GM23338 (cell line): Measurements from ENCODE around the gene MRPL20. TPM values are rescaled to one million over a fixed set of nuclear protein-coding genes. Genes with fewer than 3 reads are reported as not detected.
"Not testable (repeated sequence)": the region's sequence is repeated elsewhere in the genome, so short reads cannot be mapped to it uniquely, and the experiment has no call there.

Experiments used
- ATAC-seq: fragments of 200-7000 bp; cut with Tn5 transposase; 3 replicates; pipeline ENCODE4 v1.9.1; 2020
- DNase-seq: peaks from one replicate; pipeline ENCODE4 v3.0.0-alpha.2; 2015; ENCODE audit warnings: low spot score
- H2AFZ ChIP-seq: fragments of 200-600 bp; sonication (generic); 2 replicates; pipeline ENCODE4 v1.8.0; 2016; ENCODE audit warnings: antibody characterized with exemption, mild to moderate bottlenecking, moderate library complexity
- H3F3A ChIP-seq: fragments of 200-600 bp; sonication (generic); replicated peaks from 2 replicates; pipeline ENCODE4 v1.8.0; 2017; ENCODE audit warnings: antibody characterized with exemption, mixed run types, low read depth
- H3K27ac ChIP-seq: fragments of 200-600 bp; sonication (generic); 2 replicates; pipeline ENCODE4 v1.6.1; 2016; ENCODE audit warnings: low read depth
- H3K27me3 ChIP-seq: fragments of 200-600 bp; sonication (generic); 2 replicates; pipeline ENCODE4 v1.8.0; 2016; ENCODE audit warnings: mild to moderate bottlenecking, mixed run types, moderate library complexity; ENCODE audit not compliant: insufficient read depth
- H3K36me3 ChIP-seq: fragments of 200-600 bp; sonication (generic); 2 replicates; pipeline ENCODE4 v1.8.0; 2016; ENCODE audit warnings: mild to moderate bottlenecking; ENCODE audit not compliant: insufficient read depth
- H3K4me1 ChIP-seq: fragments of 200-600 bp; sonication (generic); 2 replicates; pipeline ENCODE4 v1.8.0; 2016; ENCODE audit warnings: mild to moderate bottlenecking, moderate library complexity; ENCODE audit not compliant: insufficient read depth
- H3K4me2 ChIP-seq: fragments of 200-600 bp; sonication (generic); 2 replicates; pipeline ENCODE4 v1.7.1; 2017; ENCODE audit warnings: mixed run types
- H3K4me3 ChIP-seq: fragments of 200-600 bp; sonication (generic); 2 replicates; pipeline ENCODE4 v1.6.1; 2016; ENCODE audit warnings: mixed run types
- H3K79me2 ChIP-seq: fragments of 200-600 bp; sonication (generic); replicated peaks from 2 replicates; pipeline ENCODE4 v1.8.0; 2017; ENCODE audit warnings: mild to moderate bottlenecking; ENCODE audit not compliant: insufficient read depth
- H3K9me2 ChIP-seq: fragments of 200-600 bp; sonication (generic); 2 replicates; pipeline ENCODE4 v1.8.0; 2017; ENCODE audit not compliant: insufficient read depth
- H4K20me1 ChIP-seq: fragments of 200-600 bp; sonication (generic); replicated peaks from 2 replicates; pipeline ENCODE4 v1.8.0; 2017; ENCODE audit warnings: mild to moderate bottlenecking; ENCODE audit not compliant: insufficient read depth
- H3K27ac Mint-ChIP-seq: 2 replicates; pipeline ENCODE4 v1.8.0; 2020; ENCODE audit warnings: inconsistent platforms, mild to moderate bottlenecking, moderate library complexity, mixed read lengths
- H3K27me3 Mint-ChIP-seq: 3 replicates; pipeline ENCODE4 v1.8.0; 2022; ENCODE audit warnings: low read depth, mild to moderate bottlenecking, moderate library complexity, mixed read lengths, inconsistent platforms; ENCODE audit not compliant: insufficient read depth, poor library complexity
- H3K36me3 Mint-ChIP-seq: 3 replicates; pipeline ENCODE4 v1.8.0; 2021; ENCODE audit warnings: low read depth, mild to moderate bottlenecking, inconsistent platforms, moderate library complexity, mixed read lengths
- H3K4me1 Mint-ChIP-seq: 3 replicates; pipeline ENCODE4 v1.8.0; 2020; ENCODE audit warnings: mild to moderate bottlenecking, inconsistent platforms, mixed read lengths
- H3K4me3 Mint-ChIP-seq: 3 replicates; pipeline ENCODE4 v1.8.0; 2021; ENCODE audit warnings: moderate library complexity, mild to moderate bottlenecking, inconsistent platforms, mixed read lengths
- H3K9me3 Mint-ChIP-seq: 3 replicates; pipeline ENCODE4 v1.8.0; 2020; ENCODE audit warnings: moderate library complexity, mild to moderate bottlenecking, inconsistent platforms, mixed read lengths
- CREB1 ChIP-seq: fragments of 250-450 bp; sonication (Bioruptor Pico); IDR thresholded peaks from 2 replicates; pipeline ENCODE4 v1.5.0; 2020; ENCODE audit warnings: low read depth, mild to moderate bottlenecking, moderate library complexity
- REST ChIP-seq: IDR thresholded peaks from one replicate; pipeline ENCODE4 v1.6.1; 2018; ENCODE audit warnings: antibody characterized with exemption; ENCODE audit not compliant: unreplicated experiment
- polyA plus RNA-seq: library from polyadenylated mRNA; unstranded; fragments of >200 nt; fragmentation: Nextera tagmentation; extraction: Ambion mirVana; gene quantifications from 2 replicates; pipeline ENCODE4 v1.2.1, GENCODE V29; 2016
- total RNA-seq: library from RNA; depleted of rRNA; stranded (reverse); fragments of >200 nt; shearing (Covaris generic); gene quantifications from 2 replicates; pipeline ENCODE4 v1.2.3, GENCODE V29; 2014

Gene MRPL20
- total and polyA plus RNA-seq, 2 experiments from 2014 or later, result 173 to 319 TPM

GRCh38 chr1:1418464-1419362 lies 11.6 kb upstream of the MRPL20 start:
- Histone ChIP-seq H3K4me3 (no peak overlapping the region), H3K4me2 (no peak overlapping the region), H4K20me1 (no peaks in the 10 kb centered on the region), H3K27me3 (0 out of 2 replicates have a peak, but pooled peaks cover 2% of the 10 kb centered on the region), H3K36me3 (no peaks in the 10 kb centered on the region), H3K4me1 (peaks cover 25% of the 10 kb centered on the region), H3F3A (0 out of 2 replicates have a peak, but pooled peaks cover 10% of the 10 kb centered on the region), H2AFZ (no peak overlapping the region; the same call in 1 of the 2 replicates), H3K79me2 (no peaks in the 10 kb centered on the region), H3K9me2 (no peaks in the 10 kb centered on the region), H3K27ac (no peak overlapping the region)
- Mint-ChIP-seq H3K4me3 (no peak overlapping the region; the same call in 2 of the 3 replicates), H3K9me3 (no peaks in the 10 kb centered on the region; the same call in 2 of the 3 replicates), H3K27ac (no peak overlapping the region), H3K27me3 (peaks cover 13% of the 10 kb centered on the region), H3K36me3 (no peaks in the 10 kb centered on the region; the same call in 2 of the 3 replicates), H3K4me1 (peaks cover 24% of the 10 kb centered on the region)
- ATAC-seq (no peak), DNase-seq (no peak)
- TF ChIP-seq REST (no peak), CREB1 (CRISPR knock-in tag) (no peak)

- ATAC-seq, H3K9me2 ChIP-seq, DNase-seq, H2AFZ ChIP-seq, H3K9me3 Mint-ChIP-seq, H3K4me3 ChIP-seq, H3K27ac ChIP-seq, H3K79me2 ChIP-seq, H3K4me3 Mint-ChIP-seq, H4K20me1 ChIP-seq, H3K4me2 ChIP-seq, H3K27me3 ChIP-seq, H3K27ac Mint-ChIP-seq, H3K36me3 ChIP-seq, H3F3A ChIP-seq, H3K36me3 Mint-ChIP-seq: not testable (repeated sequence)
- Mint-ChIP-seq H3K27me3 (peaks cover 13% of the 10 kb centered on the region), H3K4me1 (peaks cover 21% of the 10 kb centered on the region)
- peaks cover 21% of the 10 kb centered on the region for H3K4me1 ChIP-seq
Observed at GRCh38 chr1:1417825-1418463, 10.9 kb upstream of the MRPL20 start.

GRCh38 chr1:1417396-1417795 lies 10.3 kb upstream of the MRPL20 start:
- not testable (repeated sequence) for H3K4me3 ChIP-seq, DNase-seq, H3F3A ChIP-seq, H3K27ac Mint-ChIP-seq, H3K36me3 ChIP-seq, H4K20me1 ChIP-seq, H3K9me2 ChIP-seq, H3K79me2 ChIP-seq, H3K9me3 Mint-ChIP-seq, H3K36me3 Mint-ChIP-seq, H3K27me3 ChIP-seq, H3K27ac ChIP-seq, ATAC-seq, H3K4me2 ChIP-seq, H3K4me3 Mint-ChIP-seq, H2AFZ ChIP-seq, H3K27me3 Mint-ChIP-seq
- H3K4me1 ChIP-seq, result peaks cover 17% of the 10 kb centered on the region
- H3K4me1 Mint-ChIP-seq, result peaks cover 16% of the 10 kb centered on the region
